ENCODE results near the gene NDE1. TPM values are rescaled to one million over a fixed set of nuclear protein-coding genes. Genes with fewer than 3 reads are reported as not detected.
A peak's percentile ranks its signal among the peaks of the same experiment; 100 is the strongest.

The NDE1 gene
- total RNA-seq, 4 donors from 2014 or later = 4.0 to 26.2 (median 11.9) TPM

GRCh38 chr16:15764112-15764511 lies 114.1 kb downstream of the NDE1 start:
- no peak overlapping the region for H3K4me3 ChIP-seq
- DNase-seq = no peak
- no peak for ATAC-seq
- no peak overlapping the region for H3K27ac ChIP-seq
- no peaks in the 10 kb centered on the region for H3K9me3 ChIP-seq
- no peaks in the 10 kb centered on the region for H3K36me3 ChIP-seq
- in situ Hi-C loops (cut with MboI; ENCODE audit: low sequenced_read_pairs in 4 of 4) = loop anchor here in 1 of 4 donors (25.0 kb wide), 1 partner anchor 348 kb away; no protein-coding TSS in a partner anchor
- TF ChIP-seq POLR2A (IDR thresholded peaks at IDR 0.05) (no peak), CTCF (IDR thresholded peaks at IDR 0.05 in 4 of 5, conservative IDR thresholded peaks at IDR 0.05 in 1 of 5) (no peak)
- no peaks in the 10 kb centered on the region for H3K27me3 ChIP-seq
- no peaks in the 10 kb centered on the region for H3K4me1 ChIP-seq
- intact Hi-C loops (cut with DNase I; ENCODE audit: low total_unique reads) = loop anchor here (10.0 kb wide), 1 partner anchor 361 kb away; no protein-coding TSS in a partner anchor

- ATAC-seq (no peak), DNase-seq (no peak)
- Histone ChIP-seq H3K27me3 (no peaks in the 10 kb centered on the region), H3K9me3 (no peaks in the 10 kb centered on the region), H3K4me1 (no peaks in the 10 kb centered on the region), H3K36me3 (no peaks in the 10 kb centered on the region), H3K4me3 (no peak overlapping the region), H3K27ac (no peak overlapping the region)
- intact Hi-C loops (cut with DNase I; ENCODE audit: low total_unique reads) = loop anchor here (10.0 kb wide), 1 partner anchor 360 kb away; no protein-coding TSS in a partner anchor
- TF ChIP-seq POLR2A (IDR thresholded peaks at IDR 0.05) (no peak), CTCF (IDR thresholded peaks at IDR 0.05 in 4 of 5, conservative IDR thresholded peaks at IDR 0.05 in 1 of 5) (no peak)
- in situ Hi-C loops (cut with MboI; ENCODE audit: low sequenced_read_pairs in 4 of 4) = loop anchor here in 2 of 4 donors (5.0 to 25.0 kb wide), 2 partner anchors 57 to 347 kb away; no protein-coding TSS in a partner anchor
These were observed 115.1 kb downstream of the NDE1 start for GRCh38 chr16:15765116-15765515.

GRCh38 chr16:15765880-15766279 lies 115.8 kb downstream of the NDE1 start:
- intact Hi-C loops (cut with DNase I; ENCODE audit: low total_unique reads) (loop anchor here (1.0 to 10.0 kb wide), 3 partner anchors 56 to 429 kb away; no protein-coding TSS in a partner anchor), in situ Hi-C loops (cut with MboI; ENCODE audit: low sequenced_read_pairs in 4 of 4) (loop anchor here in 2 of 4 donors (5.0 to 25.0 kb wide), 2 partner anchors 56 to 346 kb away; no protein-coding TSS in a partner anchor)
- Histone ChIP-seq H3K27me3 (no peaks in the 10 kb centered on the region), H3K4me1 (no peaks in the 10 kb centered on the region), H3K4me3 (no peak overlapping the region), H3K9me3 (no peaks in the 10 kb centered on the region), H3K27ac (no peak overlapping the region), H3K36me3 (no peaks in the 10 kb centered on the region)
- ATAC-seq (peak; percentile 92), DNase-seq (peak; percentile 17 to 46)
- TF ChIP-seq CTCF (IDR thresholded peaks at IDR 0.05 in 4 of 5, conservative IDR thresholded peaks at IDR 0.05 in 1 of 5) (peak; percentile 48 to 85 (median 67)), POLR2A (IDR thresholded peaks at IDR 0.05) (no peak)

GRCh38 chr16:15766918-15767317 lies 116.9 kb downstream of the NDE1 start:
- H3K36me3 ChIP-seq = no peaks in the 10 kb centered on the region
- DNase-seq (no peak), ATAC-seq (no peak)
- intact Hi-C loops (cut with DNase I; ENCODE audit: low total_unique reads) (loop anchor here (1.0 to 10.0 kb wide), 3 partner anchors 55 to 428 kb away; no protein-coding TSS in a partner anchor), in situ Hi-C loops (cut with MboI; ENCODE audit: low sequenced_read_pairs in 4 of 4) (loop anchor here in 2 of 4 donors (5.0 to 25.0 kb wide), 2 partner anchors 55 to 345 kb away; no protein-coding TSS in a partner anchor)
- no peaks in the 10 kb centered on the region for H3K4me1 ChIP-seq
- no peaks in the 10 kb centered on the region for H3K9me3 ChIP-seq
- H3K27me3 ChIP-seq = no peaks in the 10 kb centered on the region
- TF ChIP-seq POLR2A (IDR thresholded peaks at IDR 0.05) = no peak
- no peak for TF ChIP-seq CTCF (IDR thresholded peaks at IDR 0.05 in 4 of 5, conservative IDR thresholded peaks at IDR 0.05 in 1 of 5)
- H3K27ac ChIP-seq = no peak overlapping the region
- H3K4me3 ChIP-seq = no peak overlapping the region

All from gastrocnemius medialis (tissue), 4 donors.